GM23248 (cell line): ENCODE data around the gene HPN.

Source experiments
- EZH2 ChIP-seq: fragments of 200-600 bp; sonication (generic); IDR thresholded peaks from 2 replicates; pipeline ENCODE4 v1.6.1; 2018; ENCODE audit warnings: antibody characterized with exemption, mild to moderate bottlenecking; ENCODE audit not compliant: insufficient read depth, poor library complexity, severe bottlenecking
- EZH2phosphoT487 ChIP-seq: fragments of 200-600 bp; sonication (generic); IDR thresholded peaks from 2 replicates; pipeline ENCODE4 v1.6.1; 2018; ENCODE audit warnings: antibody characterized with exemption, moderate library complexity, mild to moderate bottlenecking, low read depth; ENCODE audit not compliant: insufficient read depth

- TF ChIP-seq EZH2 (no peak), EZH2phosphoT487 (no peak)
These were observed 13.1 kb downstream of the HPN start for GRCh38 chr19:35054626-35055025.
